ENCODE data around the gene BRINP1. TPM values are rescaled to one million over a fixed set of nuclear protein-coding genes. Genes with fewer than 3 reads are reported as not detected.
"Not testable (repeated sequence)": the region's sequence is repeated elsewhere in the genome, so short reads cannot be mapped to it uniquely, and the experiment has no call there.

Gene BRINP1
- total RNA-seq, 1 donor from 2014 or later: 0.07 TPM

GRCh38 chr9:119181561-119181960 lies 187.7 kb downstream of the BRINP1 start:
- Mint-ChIP-seq H3K27me3 (ENCODE audit: low read depth) (no peaks in the 10 kb centered on the region), H3K4me1 (ENCODE audit: low read depth) (no peaks in the 10 kb centered on the region), H3K9me3 (ENCODE audit: low read depth) (peaks cover 4% of the 10 kb centered on the region), H3K4me3 (ENCODE audit: unreplicated experiment) (no peak overlapping the region), H3K27ac (ENCODE audit: unreplicated experiment) (no peak overlapping the region), H3K36me3 (ENCODE audit: low read depth) (no peaks in the 10 kb centered on the region)
- no peak for DNase-seq (ENCODE audit: low spot score)
- TF ChIP-seq CTCF (IDR thresholded peaks at IDR 0.05): no peak

GRCh38 chr9:119180897-119181296 lies 188.3 kb downstream of the BRINP1 start:
- no peak overlapping the region for H3K4me3 Mint-ChIP-seq (ENCODE audit: unreplicated experiment)
- H3K27me3 Mint-ChIP-seq (ENCODE audit: low read depth): no peaks in the 10 kb centered on the region
- peaks cover 4% of the 10 kb centered on the region for H3K9me3 Mint-ChIP-seq (ENCODE audit: low read depth)
- no peaks in the 10 kb centered on the region for H3K4me1 Mint-ChIP-seq (ENCODE audit: low read depth)
- H3K27ac Mint-ChIP-seq (ENCODE audit: unreplicated experiment): no peak overlapping the region
- no peak for DNase-seq (ENCODE audit: low spot score)
- no peak for TF ChIP-seq CTCF (IDR thresholded peaks at IDR 0.05)
- H3K36me3 Mint-ChIP-seq (ENCODE audit: low read depth): no peaks in the 10 kb centered on the region

GRCh38 chr9:119179701-119180100 lies 189.5 kb downstream of the BRINP1 start:
- no peak for DNase-seq (ENCODE audit: low spot score)
- Mint-ChIP-seq H3K27ac (ENCODE audit: unreplicated experiment) (no peak overlapping the region), H3K4me3 (ENCODE audit: unreplicated experiment) (no peak overlapping the region), H3K9me3 (ENCODE audit: low read depth) (no peaks in the 10 kb centered on the region), H3K4me1 (ENCODE audit: low read depth) (no peaks in the 10 kb centered on the region), H3K27me3 (ENCODE audit: low read depth) (no peaks in the 10 kb centered on the region), H3K36me3 (ENCODE audit: low read depth) (no peaks in the 10 kb centered on the region)
- no peak for TF ChIP-seq CTCF (IDR thresholded peaks at IDR 0.05)

GRCh38 chr9:119177196-119177595 lies 192.0 kb downstream of the BRINP1 start:
- H3K9me3 Mint-ChIP-seq (ENCODE audit: low read depth): no peaks in the 10 kb centered on the region
- DNase-seq (ENCODE audit: low spot score): no peak
- no peak overlapping the region for H3K27ac Mint-ChIP-seq (ENCODE audit: unreplicated experiment)
- H3K4me3 Mint-ChIP-seq (ENCODE audit: unreplicated experiment): no peak overlapping the region
- H3K27me3 Mint-ChIP-seq (ENCODE audit: low read depth): no peaks in the 10 kb centered on the region
- TF ChIP-seq CTCF (IDR thresholded peaks at IDR 0.05): no peak
- H3K36me3 Mint-ChIP-seq (ENCODE audit: low read depth): no peaks in the 10 kb centered on the region
- no peaks in the 10 kb centered on the region for H3K4me1 Mint-ChIP-seq (ENCODE audit: low read depth)

GRCh38 chr9:119175581-119175980 lies 193.7 kb downstream of the BRINP1 start:
- H3K9me3 Mint-ChIP-seq (ENCODE audit: low read depth): no peaks in the 10 kb centered on the region
- DNase-seq (ENCODE audit: low spot score): no peak
- no peak for TF ChIP-seq CTCF (IDR thresholded peaks at IDR 0.05)
- H3K4me1 Mint-ChIP-seq (ENCODE audit: low read depth): no peaks in the 10 kb centered on the region
- no peak overlapping the region for H3K4me3 Mint-ChIP-seq (ENCODE audit: unreplicated experiment)
- H3K27me3 Mint-ChIP-seq (ENCODE audit: low read depth): no peaks in the 10 kb centered on the region
- H3K36me3 Mint-ChIP-seq (ENCODE audit: low read depth): no peaks in the 10 kb centered on the region
- no peak overlapping the region for H3K27ac Mint-ChIP-seq (ENCODE audit: unreplicated experiment)

- H3K9me3 Mint-ChIP-seq (ENCODE audit: low read depth): peaks cover 12% of the 10 kb centered on the region
- H3K36me3 Mint-ChIP-seq (ENCODE audit: low read depth); H3K27ac Mint-ChIP-seq (ENCODE audit: unreplicated experiment); H3K4me1 Mint-ChIP-seq (ENCODE audit: low read depth); H3K27me3 Mint-ChIP-seq (ENCODE audit: low read depth); DNase-seq (ENCODE audit: low spot score); H3K4me3 Mint-ChIP-seq (ENCODE audit: unreplicated experiment): not testable (repeated sequence)
Measured at GRCh38 chr9:119169222-119169621, 200.0 kb downstream of the BRINP1 start.
